Smooth muscle cell (in vitro differentiated cells): ENCODE results near the gene COBL. TPM values are rescaled to one million over a fixed set of nuclear protein-coding genes. Genes with fewer than 3 reads are reported as not detected.

ENCODE experiments used
- DNase-seq: peaks from one replicate; lab custom pipeline; 2025; ENCODE audit not compliant: unreplicated experiment; lab: John Stamatoyannopoulos, UW
- H2AFZ ChIP-seq: fragments of 200-600 bp; sonication (generic); 2 replicates; pipeline ENCODE4 v1.6.0; 2016; ENCODE audit warnings: antibody characterized with exemption, low read depth, mild to moderate bottlenecking
- H3F3A ChIP-seq: fragments of 200-600 bp; sonication (generic); 2 replicates; pipeline ENCODE4 v1.6.0; 2017; ENCODE audit warnings: antibody characterized with exemption, low read depth
- H3K27ac ChIP-seq: fragments of 200-600 bp; sonication (generic); 2 replicates; pipeline ENCODE4 v1.5.1; 2016; ENCODE audit warnings: low read depth, mild to moderate bottlenecking
- H3K27me3 ChIP-seq: fragments of 200-600 bp; sonication (generic); 2 replicates; pipeline ENCODE4 v1.6.1; 2016; ENCODE audit warnings: low read depth, mild to moderate bottlenecking
- H3K36me3 ChIP-seq: fragments of 200-600 bp; sonication (generic); 2 replicates; pipeline ENCODE4 v1.5.1; 2016; ENCODE audit warnings: low read depth
- H3K4me1 ChIP-seq: fragments of 200-600 bp; sonication (generic); 2 replicates; pipeline ENCODE4 v1.5.1; 2016; ENCODE audit warnings: low read depth
- H3K4me2 ChIP-seq: fragments of 200-600 bp; sonication (generic); 2 replicates; pipeline ENCODE4 v1.6.0; 2016; ENCODE audit warnings: mild to moderate bottlenecking
- H3K4me3 ChIP-seq: fragments of 200-600 bp; sonication (generic); 2 replicates; pipeline ENCODE4 v1.5.1; 2016; ENCODE audit warnings: mild to moderate bottlenecking
- H3K79me2 ChIP-seq: fragments of 200-600 bp; sonication (generic); 2 replicates; pipeline ENCODE4 v1.6.0; 2016; ENCODE audit warnings: low read depth, mild to moderate bottlenecking
- H3K9ac ChIP-seq: fragments of 200-600 bp; sonication (generic); 2 replicates; pipeline ENCODE4 v1.6.0; 2016; ENCODE audit warnings: low read depth
- H3K9me3 ChIP-seq: fragments of 200-600 bp; sonication (generic); replicated peaks from 2 replicates; pipeline ENCODE4 v1.5.1; 2016; ENCODE audit warnings: low read depth
- H4K20me1 ChIP-seq: fragments of 200-600 bp; sonication (generic); 2 replicates; pipeline ENCODE4 v1.6.0; 2016; ENCODE audit warnings: low read depth
- WGBS: methylation state at CpG from one replicate; pipeline ENCODE4 v1.1.7; 2016; ENCODE audit warnings: low lambda C conversion rate; 5-methylcytosine and 5-hydroxymethylcytosine counted together
- polyA plus RNA-seq: library from polyadenylated mRNA; unstranded; fragments of >200 nt; fragmentation: Nextera tagmentation; extraction: Ambion mirVana; gene quantifications from 2 replicates; pipeline ENCODE4 v1.2.1, GENCODE V29; 2016
- total RNA-seq: library from RNA; depleted of rRNA; stranded (reverse); fragments of >200 nt; gene quantifications from 2 replicates; pipeline ENCODE4 v1.2.3, GENCODE V29; 2014
- TF ChIP-seq, protein P1 (sequence below): fragments of 200-600 bp; sonication (generic); IDR thresholded peaks from 2 replicates; pipeline ENCODE4 v1.5.1; 2017; ENCODE audit warnings: borderline replicate concordance, mild to moderate bottlenecking, antibody characterized with exemption; ENCODE audit not compliant: insufficient read depth, poor library complexity, severe bottlenecking

The COBL gene
- total and polyA plus RNA-seq, 2 experiments from 2014 or later = 0.47 to 2.8 TPM

DNA sequence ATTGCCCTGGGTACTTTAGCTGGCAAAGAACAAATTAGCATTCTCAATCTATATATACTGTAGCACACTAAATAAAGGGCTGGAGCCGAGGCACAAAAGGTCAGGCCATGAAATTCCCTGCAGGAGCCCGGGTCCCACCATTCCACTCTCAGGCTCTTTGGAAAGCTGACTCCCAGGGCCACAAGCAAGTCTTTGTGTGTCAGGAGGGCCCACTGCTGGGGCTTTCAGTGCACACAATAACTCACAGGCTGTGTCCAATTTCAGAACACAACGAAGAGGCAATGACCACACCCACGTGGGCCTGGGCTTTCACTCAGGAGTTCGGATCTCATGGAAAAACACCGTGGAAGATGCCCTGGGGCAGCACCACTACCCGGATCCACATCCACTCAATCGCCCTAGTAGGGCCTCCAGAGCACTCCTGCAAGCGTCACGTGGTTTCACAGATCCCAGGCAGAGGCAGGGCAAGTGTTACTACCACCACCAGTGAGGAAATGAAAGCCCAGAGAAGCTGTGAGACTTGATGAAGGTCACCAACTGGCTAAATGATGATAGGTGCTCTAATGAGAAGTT lies 60.3 kb downstream of the COBL start:
- H3K79me2 ChIP-seq = peaks cover 8% of the 10 kb centered on the region
- H3K27me3 ChIP-seq = no peaks in the 10 kb centered on the region
- no peak for DNase-seq
- H4K20me1 ChIP-seq = no peaks in the 10 kb centered on the region
- TF ChIP-seq, protein P1, sequence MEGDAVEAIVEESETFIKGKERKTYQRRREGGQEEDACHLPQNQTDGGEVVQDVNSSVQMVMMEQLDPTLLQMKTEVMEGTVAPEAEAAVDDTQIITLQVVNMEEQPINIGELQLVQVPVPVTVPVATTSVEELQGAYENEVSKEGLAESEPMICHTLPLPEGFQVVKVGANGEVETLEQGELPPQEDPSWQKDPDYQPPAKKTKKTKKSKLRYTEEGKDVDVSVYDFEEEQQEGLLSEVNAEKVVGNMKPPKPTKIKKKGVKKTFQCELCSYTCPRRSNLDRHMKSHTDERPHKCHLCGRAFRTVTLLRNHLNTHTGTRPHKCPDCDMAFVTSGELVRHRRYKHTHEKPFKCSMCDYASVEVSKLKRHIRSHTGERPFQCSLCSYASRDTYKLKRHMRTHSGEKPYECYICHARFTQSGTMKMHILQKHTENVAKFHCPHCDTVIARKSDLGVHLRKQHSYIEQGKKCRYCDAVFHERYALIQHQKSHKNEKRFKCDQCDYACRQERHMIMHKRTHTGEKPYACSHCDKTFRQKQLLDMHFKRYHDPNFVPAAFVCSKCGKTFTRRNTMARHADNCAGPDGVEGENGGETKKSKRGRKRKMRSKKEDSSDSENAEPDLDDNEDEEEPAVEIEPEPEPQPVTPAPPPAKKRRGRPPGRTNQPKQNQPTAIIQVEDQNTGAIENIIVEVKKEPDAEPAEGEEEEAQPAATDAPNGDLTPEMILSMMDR = no peak
- H2AFZ ChIP-seq = no peak overlapping the region
- no peaks in the 10 kb centered on the region for H3K9me3 ChIP-seq
- H3K4me2 ChIP-seq = no peak overlapping the region
- no peaks in the 10 kb centered on the region for H3F3A ChIP-seq
- no peak overlapping the region for H3K27ac ChIP-seq
- peaks cover 9% of the 10 kb centered on the region for H3K4me1 ChIP-seq
- WGBS = 71% methylated on average over 10 of the region's 10 CpGs
- no peaks in the 10 kb centered on the region for H3K36me3 ChIP-seq
- H3K9ac ChIP-seq = no peak overlapping the region
- no peak overlapping the region for H3K4me3 ChIP-seq

DNA sequence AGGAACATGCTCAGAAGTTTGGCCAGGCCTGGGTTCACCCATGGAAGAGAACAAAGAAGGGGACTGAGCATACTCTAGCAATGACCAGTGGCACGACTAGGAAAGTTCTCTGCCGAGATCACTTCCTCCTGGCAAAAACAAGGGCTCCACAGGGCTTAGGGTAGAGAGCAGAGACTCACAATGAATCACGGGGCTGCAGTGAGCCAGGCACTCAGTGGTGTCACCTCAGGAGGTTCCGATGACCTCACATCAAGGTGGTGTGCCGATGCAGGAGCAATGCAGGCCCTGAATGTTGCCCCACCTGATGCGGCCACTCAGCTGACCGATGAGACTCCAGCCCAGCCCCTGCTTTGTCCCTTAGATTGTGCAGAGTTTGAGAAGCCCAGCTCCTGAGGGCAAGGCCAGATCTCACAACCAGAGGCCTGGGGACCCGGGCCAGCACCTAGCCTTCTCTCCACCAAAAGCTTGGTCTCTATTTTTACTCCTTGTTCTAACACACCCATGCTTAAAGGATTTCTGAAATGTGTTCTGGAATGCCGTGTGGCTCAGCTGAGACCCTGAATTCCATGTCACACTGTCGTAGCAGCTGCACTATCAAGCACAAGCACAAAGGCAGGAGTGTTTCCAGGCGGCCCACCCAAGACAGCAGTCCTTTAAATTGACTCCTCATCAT lies 60.9 kb downstream of the COBL start:
- peak overlapping the region; percentile 18 for H3K9ac ChIP-seq
- H3K4me2 ChIP-seq = peak overlapping the region; percentile 34
- H3K4me3 ChIP-seq = no peak overlapping the region
- no peaks in the 10 kb centered on the region for H4K20me1 ChIP-seq
- 47% methylated on average over 11 of the region's 11 CpGs for WGBS
- H3K36me3 ChIP-seq = no peaks in the 10 kb centered on the region
- no peaks in the 10 kb centered on the region for H3K27me3 ChIP-seq
- H3K9me3 ChIP-seq = no peaks in the 10 kb centered on the region
- H2AFZ ChIP-seq = peak overlapping the region; percentile 51
- TF ChIP-seq, protein P1 = no peak
- no peak for DNase-seq
- H3K27ac ChIP-seq = peak overlapping the region; percentile 70
- peaks cover 9% of the 10 kb centered on the region for H3K4me1 ChIP-seq
- H3K79me2 ChIP-seq = peaks cover 8% of the 10 kb centered on the region
- no peaks in the 10 kb centered on the region for H3F3A ChIP-seq

DNA sequence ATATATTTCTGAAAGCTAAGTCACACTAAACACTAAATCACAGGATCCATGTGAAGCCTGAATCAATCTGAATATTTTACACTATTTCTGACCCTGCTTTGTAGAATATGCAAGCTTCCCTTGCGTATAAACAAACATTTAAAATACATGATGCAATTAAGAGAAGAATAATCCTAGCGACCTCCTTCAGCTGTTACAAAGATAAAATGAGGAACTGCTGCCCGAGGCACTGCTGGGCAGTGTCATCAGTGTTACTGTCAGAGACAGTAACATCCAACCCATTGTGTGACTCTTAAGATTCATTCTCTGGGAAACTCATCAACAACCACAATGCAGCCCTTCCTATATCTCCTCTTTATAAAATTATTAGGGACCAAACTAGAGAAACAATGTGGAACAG lies 61.6 kb downstream of the COBL start:
- Histone ChIP-seq H3K79me2 (peaks cover 8% of the 10 kb centered on the region), H2AFZ (peak overlapping the region; percentile 51), H4K20me1 (no peaks in the 10 kb centered on the region), H3K9me3 (no peaks in the 10 kb centered on the region), H3K4me2 (peak overlapping the region; percentile 34), H3K36me3 (no peaks in the 10 kb centered on the region), H3K9ac (peak overlapping the region; percentile 18), H3K4me1 (peaks cover 9% of the 10 kb centered on the region), H3K27me3 (no peaks in the 10 kb centered on the region), H3K4me3 (no peak overlapping the region), H3F3A (no peaks in the 10 kb centered on the region), H3K27ac (peak overlapping the region; percentile 70)
- TF ChIP-seq, protein P1 = no peak
- no peak for DNase-seq
- WGBS = 45% methylated on average over 3 of the region's 3 CpGs
